A549 (cell line): ENCODE data around the gene C10orf67. TPM values are rescaled to one million over a fixed set of nuclear protein-coding genes. Genes with fewer than 3 reads are reported as not detected.

Experiments
- ATAC-seq, 2 experiments: fragments of 200-7000 bp in 1 of 2; fragments of >200 bp in 1 of 2; cut with Nextera tagmentation in 1 of 2; cut with Tn5 transposase in 1 of 2; 3 replicates each; pipeline versions ENCODE4 v1.8.0 to v1.9.1; 2018 to 2020; ENCODE audit warnings: mild to moderate bottlenecking in 1 of 2, moderate library complexity in 1 of 2
- CTCF ChIA-PET: fragments of 300-600 bp; sonication (Branson Sonifier 250); formaldehyde crosslinking; extraction: SDS; loops from one replicate; lab custom pipeline; 2021; ENCODE audit warnings: antibody characterized with exemption, inconsistent platforms; lab: Yijun Ruan, JAX
- POLR2A ChIA-PET: fragments of 350-600 bp; formaldehyde crosslinking; extraction: SDS; loops from one replicate; lab custom pipeline; 2021; ENCODE audit warnings: antibody characterized with exemption, inconsistent platforms; lab: Yijun Ruan, JAX
- DNase-seq, 2 experiments: peaks; one replicate each; pipeline versions ENCODE4 v3.0.0 to v3.0.0-alpha.2; 2011 to 2016; ENCODE audit warnings: low read depth in 1 of 2, low spot score in 1 of 2
- FAIRE-seq: peaks from 2 replicates; lab custom pipeline; 2011; peaks lifted over from hg19 to GRCh38; lab: Jason Lieb, UNC
- H3K27ac ChIP-seq, 2 experiments: fragments of >200 bp; sonication (Bioruptor Twin); formaldehyde crosslinking; 3 replicates each; pipeline ENCODE4 v1.5.1; 2016 to 2017
- H3K4me1 ChIP-seq: fragments of >200 bp; sonication (Bioruptor Twin); formaldehyde crosslinking; 3 replicates; pipeline ENCODE4 v1.6.1; 2016
- H3K4me2 ChIP-seq: fragments of >200 bp; sonication (Bioruptor Twin); formaldehyde crosslinking; 3 replicates; pipeline ENCODE4 v1.6.1; 2016
- H3K4me3 ChIP-seq: fragments of >200 bp; sonication (Bioruptor Twin); formaldehyde crosslinking; 3 replicates; pipeline ENCODE4 v1.5.1; 2016
- H3K9me3 ChIP-seq: fragments of >200 bp; sonication (Bioruptor Twin); formaldehyde crosslinking; 3 replicates; pipeline ENCODE4 v1.6.1; 2016
- BHLHE40 ChIP-seq: IDR thresholded peaks from 2 replicates; pipeline ENCODE4 v1.6.1; 2012; ENCODE audit warnings: low read depth, low read length, inconsistent platforms
- CBX2 ChIP-seq: fragments of 200-600 bp; sonication (generic); IDR thresholded peaks from 2 replicates; pipeline ENCODE4 v1.6.1; 2016; ENCODE audit warnings: low read depth, mild to moderate bottlenecking, borderline replicate concordance
- CBX8 ChIP-seq: fragments of 200-600 bp; sonication (generic); IDR thresholded peaks from 2 replicates; pipeline ENCODE4 v1.6.1; 2016
- CHD2 ChIP-seq: fragments of 150-350 bp; IDR thresholded peaks from 2 replicates; pipeline ENCODE4 v1.6.1; 2014; ENCODE audit warnings: low read length; ENCODE audit not compliant: partially characterized antibody
- ESRRA ChIP-seq: fragments of 150-350 bp; IDR thresholded peaks from 2 replicates; pipeline ENCODE4 v1.6.1; 2014; ENCODE audit warnings: mild to moderate bottlenecking, low read length, borderline replicate concordance
- FOSB ChIP-seq: fragments of 250-450 bp; sonication (Bioruptor Pico); IDR thresholded peaks from 2 replicates; pipeline ENCODE4 v1.5.0; 2020; ENCODE audit warnings: mild to moderate bottlenecking, moderate library complexity
- FOXS1 ChIP-seq: fragments of 250-450 bp; sonication (Bioruptor Pico); IDR thresholded peaks from 2 replicates; pipeline ENCODE4 v1.5.0; 2020; ENCODE audit warnings: mild to moderate bottlenecking, moderate library complexity
- GATA3 ChIP-seq: IDR thresholded peaks from 2 replicates; pipeline ENCODE4 v1.6.1; 2012; ENCODE audit warnings: borderline replicate concordance
- HES2 ChIP-seq: fragments of >200 bp; sonication (Bioruptor Twin); formaldehyde crosslinking; IDR thresholded peaks from 2 replicates; pipeline ENCODE4 v1.6.1; 2016
- HEYL ChIP-seq: fragments of 250-450 bp; sonication (Bioruptor Pico); IDR thresholded peaks from 2 replicates; pipeline ENCODE4 v1.8.0; 2021; ENCODE audit warnings: mild to moderate bottlenecking, moderate library complexity
- HOXA7 ChIP-seq: fragments of 250-450 bp; sonication (Bioruptor Pico); IDR thresholded peaks from 2 replicates; pipeline ENCODE4 v1.5.0; 2020; ENCODE audit warnings: mild to moderate bottlenecking, moderate library complexity
- HOXB13 ChIP-seq: fragments of 250-450 bp; sonication (Bioruptor Pico); IDR thresholded peaks from 2 replicates; pipeline ENCODE4 v1.5.0; 2020; ENCODE audit warnings: low read depth, mild to moderate bottlenecking, moderate library complexity
- JUN ChIP-seq, 2 experiments: fragments of >200 bp; sonication (Bioruptor Twin); formaldehyde crosslinking; IDR thresholded peaks; 2 replicates in 1 of 2; 3 replicates in 1 of 2; pipeline ENCODE4 v1.6.1; 2016 to 2017
- KDM1A ChIP-seq: fragments of 200-600 bp; sonication (generic); IDR thresholded peaks from 2 replicates; pipeline ENCODE4 v1.6.1; 2016; ENCODE audit warnings: low read depth, mild to moderate bottlenecking
- MAFK ChIP-seq: fragments of 450-650 bp; IDR thresholded peaks from 2 replicates; pipeline ENCODE4 v1.6.1; 2014; ENCODE audit not compliant: partially characterized antibody
- MAX ChIP-seq: IDR thresholded peaks from 2 replicates; pipeline ENCODE4 v1.6.1; 2012
- MYC ChIP-seq: IDR thresholded peaks from 2 replicates; pipeline ENCODE4 v1.6.1; 2012; ENCODE audit warnings: mild to moderate bottlenecking, inconsistent platforms, low read length, improper control_type of control experiment, borderline replicate concordance
- PBX3 ChIP-seq: IDR thresholded peaks from 2 replicates; pipeline ENCODE4 v1.6.1; 2012
- POLR2AphosphoS2 ChIP-seq: conservative IDR thresholded peaks from 2 replicates; pipeline ENCODE4 v1.6.1; 2012; ENCODE audit warnings: low read length, improper control_type of control experiment, inconsistent platforms
- SREBF2 ChIP-seq: fragments of 450-650 bp; IDR thresholded peaks from 2 replicates; pipeline ENCODE4 v1.6.1; 2014; ENCODE audit warnings: mild to moderate bottlenecking, moderate library complexity
- TFCP2L1 ChIP-seq: fragments of 250-450 bp; sonication (Bioruptor Pico); IDR thresholded peaks from 2 replicates; pipeline ENCODE4 v1.5.0; 2021; ENCODE audit warnings: mild to moderate bottlenecking
- TP53 ChIP-seq: fragments of 250-450 bp; sonication (Bioruptor Pico); IDR thresholded peaks from 2 replicates; pipeline ENCODE4 v1.5.0; 2021; ENCODE audit warnings: mild to moderate bottlenecking, moderate library complexity
- ZFP36 ChIP-seq: fragments of 450-650 bp; IDR thresholded peaks from 2 replicates; pipeline ENCODE4 v1.6.1; 2014; ENCODE audit warnings: borderline replicate concordance; ENCODE audit not compliant: partially characterized antibody
- WGBS: methylation state at CpG from one replicate; pipeline ENCODE4 v1.1.6; 2017; ENCODE audit errors: missing lambda C conversion rate; 5-methylcytosine and 5-hydroxymethylcytosine counted together
- polyA plus RNA-seq, 4 experiments: library from polyadenylated mRNA; depleted of rRNA in 3 of 4; stranded (reverse); fragments of >200 nt; fragmentation: RNase III in 1 of 4; extraction: RNeasy Plus Mini Kit Qiagen cat#74134 plus additional on column Dnase treatment in 1 of 4; gene quantifications; 2 replicates in 3 of 4; 3 replicates in 1 of 4; pipeline ENCODE4 v1.2.3, GENCODE V29; 2011 to 2017

C10orf67 gene
- polyA plus RNA-seq, 2 of the 4 experiments (the other 2 are of a cell fraction): 0.06 to 0.09 TPM

GRCh38 chr10:23330948-23331347 lies 13.6 kb downstream of the C10orf67 start (continued):
- TF ChIP-seq MAX (no peak), KDM1A (no peak), MYC (no peak), JUN (IDR thresholded peaks at IDR 0.05) (no peak), FOSB (CRISPR knock-in tag) (no peak), GATA3 (no peak), ESRRA (no peak)
- TF ChIP-seq, all 56 proteins: peak for 0

- no peak for ATAC-seq
- no peak for DNase-seq
- Histone ChIP-seq H3K4me3 (no peak overlapping the region), H3K4me2 (no peak overlapping the region), H3K4me1 (0 out of 3 replicates have a peak, but pooled peaks cover 2% of the 10 kb centered on the region), H3K9me3 (0 out of 3 replicates have a peak, but pooled peaks cover 2% of the 10 kb centered on the region), H3K27ac (no peak overlapping the region)
- POLR2A ChIA-PET: no interaction called here
- FAIRE-seq: no peak
- CTCF ChIA-PET: interaction anchor here (1.0 kb wide), 1 partner anchor 12 kb away, joined by 6 read pairs; no protein-coding TSS in a partner anchor
- no peak for TF ChIP-seq HES2
- TF ChIP-seq JUN (IDR thresholded peaks at IDR 0.05): no peak
- TF ChIP-seq MYC: no peak
- TF ChIP-seq POLR2AphosphoS2: no peak
- WGBS: 39% methylated on average over 5 of the region's 5 CpGs
Measured at GRCh38 chr10:23326544-23327307, 17.9 kb downstream of the C10orf67 start.

GRCh38 chr10:23325132-23325531 lies 19.5 kb downstream of the C10orf67 start:
- ChIA-PET CTCF (interaction anchor here (1.1 to 1.5 kb wide), 4 partner anchors 10 to 205 kb away, joined by 3 to 9 read pairs (median 3); no protein-coding TSS in a partner anchor), POLR2A (no interaction called here)
- DNase-seq (no peak), FAIRE-seq (no peak), ATAC-seq (no peak)
- TF ChIP-seq TFCP2L1 (CRISPR knock-in tag) (no peak), FOXS1 (CRISPR knock-in tag) (no peak), TP53 (CRISPR knock-in tag) (no peak), CBX8 (no peak), ZFP36 (no peak), CBX2 (no peak), HEYL (CRISPR knock-in tag) (no peak), HOXA7 (CRISPR knock-in tag) (no peak), PBX3 (no peak), MAFK (no peak), CHD2 (no peak), BHLHE40 (no peak), HOXB13 (CRISPR knock-in tag) (no peak), HES2 (no peak), FOSB (CRISPR knock-in tag) (no peak), SREBF2 (no peak)
- WGBS: 12% methylated on average over 1 of the region's 1 CpG
- no peaks in the 10 kb centered on the region for H3K4me1 ChIP-seq
- H3K9me3 ChIP-seq: 0 out of 3 replicates have a peak, but pooled peaks cover 2% of the 10 kb centered on the region
- H3K4me3 ChIP-seq: no peak overlapping the region
- H3K27ac ChIP-seq: no peak overlapping the region
- H3K4me2 ChIP-seq: no peak overlapping the region
